Loucy (cell line): ENCODE results near the gene CYP46A1.

ENCODE experiments used
- CTCF ChIP-seq: fragments of 200-600 bp; sonication (generic); conservative IDR thresholded peaks from 2 replicates; pipeline ENCODE4 v1.5.1; 2014; ENCODE audit warnings: mild to moderate bottlenecking, antibody characterized with exemption, low read length
- EZH2phosphoT487 ChIP-seq: fragments of 200-600 bp; IDR thresholded peaks from 2 replicates; pipeline ENCODE4 v1.6.1; 2018; ENCODE audit warnings: antibody characterized with exemption, mild to moderate bottlenecking, moderate library complexity, borderline replicate concordance

- no peak for TF ChIP-seq EZH2phosphoT487
- no peak for TF ChIP-seq CTCF
These were observed 66.8 kb downstream of the CYP46A1 start for GRCh38 chr14:99750746-99751450.
